ENCODE measurements around the gene HABP2. TPM values are rescaled to one million over a fixed set of nuclear protein-coding genes. Genes with fewer than 3 reads are reported as not detected.

HABP2 gene
- total and polyA plus RNA-seq, 9 of the 15 experiments (the other 6 are each of a cell fraction or from before 2014, with no cell fraction given): 0.09 TPM; not detected in 8

GRCh38 chr10:113532724-113533123 is 20.1 kb upstream of the HABP2 start:
- no peak overlapping the region for H3K4me3 ChIP-seq
- no peaks in the 10 kb centered on the region for H3K4me1 ChIP-seq (replicated peaks in 1 of 2; ENCODE audit: control insufficient read depth in 2 of 2, insufficient read depth in 2 of 2, low read length in 2 of 2)
- H3K9me3 ChIP-seq (replicated peaks; ENCODE audit: control insufficient read depth, insufficient read depth, low read depth, low read length): no peaks in the 10 kb centered on the region
- H3K4me2 ChIP-seq (ENCODE audit: insufficient read depth, low read length): no peak overlapping the region
- ChIA-PET POLR2A (interaction anchor here (0.7 kb wide), 1 partner anchor 1014 kb away, joined by 3 read pairs; no protein-coding TSS in a partner anchor), CTCF (ENCODE audit: low intra/inter-chr PET ratio) (no interaction called here)
- no peak overlapping the region for H3K9ac ChIP-seq (ENCODE audit: insufficient read depth in 1 of 2, low read depth in 2 of 2, low read length in 2 of 2)
- H3K79me2 ChIP-seq (ENCODE audit: control insufficient read depth, insufficient read depth, low read length): no peaks in the 10 kb centered on the region
- DNase-seq (ENCODE audit: extremely low read depth in 1 of 4, low spot score in 3 of 4) (no peak), ATAC-seq (no peak), FAIRE-seq (no peak)
- BruUV-seq (replicated peaks): no TSS peak
- TF ChIP-seq ZBTB40 (IDR thresholded peaks at IDR 0.05) (no peak), ZBTB40 (CRISPR knock-in tag; IDR thresholded peaks at IDR 0.05) (no peak)
- no peaks in the 10 kb centered on the region for H3K9me1 ChIP-seq (ENCODE audit: control insufficient read depth, insufficient read depth, low read length)
- in situ Hi-C loops (cut with MboI) (no loop called here), intact Hi-C loops (cut with micrococcal nuclease) (no loop called here)
- WGBS (ENCODE audit: insufficient coverage, low coverage, missing lambda C conversion rate): 16% methylated on average over 2 of the region's 3 CpGs
- no peak overlapping the region for H3K27ac ChIP-seq (ENCODE audit: extremely low read depth, low read depth, low read length)
- H2AFZ ChIP-seq (ENCODE audit: low read depth, low read length): no peak overlapping the region
- no peaks in the 10 kb centered on the region for H4K20me1 ChIP-seq (replicated peaks; ENCODE audit: control insufficient read depth, insufficient read depth, low read length)
- peaks cover 0 to 17% of the 10 kb centered on the region in 2 experiments; a peak in 2 of 5 replicates for H3K27me3 ChIP-seq (ENCODE audit: control insufficient read depth in 2 of 2, insufficient read depth in 2 of 2, low read length in 2 of 2)
- no peaks in the 10 kb centered on the region for H3K36me3 ChIP-seq (ENCODE audit: control insufficient read depth, insufficient read depth, low read length)
